SK-N-SH (cell line): ENCODE results near the gene KIF3C. TPM values are rescaled to one million over a fixed set of nuclear protein-coding genes. Genes with fewer than 3 reads are reported as not detected.

Source experiments
- CTCF ChIA-PET: fragments of 300-600, 350-600 bp; formaldehyde crosslinking; extraction: SDS; loops from one replicate; lab custom pipeline; 2021; lab: Yijun Ruan, JAX
- POLR2A ChIA-PET: fragments of 350-600 bp; sonication (Branson Sonifier 250); formaldehyde crosslinking; extraction: SDS; loops from one replicate; lab custom pipeline; 2020; ENCODE audit warnings: antibody characterized with exemption, inconsistent platforms; lab: Yijun Ruan, JAX
- DNase-seq: peaks from one replicate; pipeline ENCODE4 v3.0.0; 2012
- H2AFZ ChIP-seq: fragments of 200-600 bp; sonication (generic); 2 replicates; pipeline ENCODE4 v1.8.1; 2016; ENCODE audit warnings: antibody characterized with exemption, mild to moderate bottlenecking, low read depth
- H3F3A ChIP-seq: fragments of 200-600 bp; sonication (generic); replicated peaks from 2 replicates; pipeline ENCODE3; 2016; ENCODE audit warnings: antibody characterized with exemption, mild to moderate bottlenecking; ENCODE audit not compliant: insufficient read depth
- H3K27ac ChIP-seq, 2 experiments: fragments of 200-500 bp in 1 of 2; fragments of 200-600 bp in 1 of 2; sonication (Bioruptor generic) in 1 of 2; sonication (generic), shearing (Covaris generic) in 1 of 2; 2 replicates each; pipeline versions ENCODE4 v1.5.1 to v1.6.1; 2014 to 2016; ENCODE audit warnings: low read depth in 2 of 2, inconsistent platforms in 1 of 2, low read length in 1 of 2, mild to moderate bottlenecking in 1 of 2, mixed read lengths in 1 of 2
- H3K27me3 ChIP-seq: fragments of 200-600 bp; sonication (generic), shearing (Covaris generic); 2 replicates; pipeline ENCODE4 v1.6.1; 2016; ENCODE audit warnings: mixed run types; ENCODE audit not compliant: insufficient read depth
- H3K36me3 ChIP-seq, 2 experiments: fragments of 200-500 bp in 1 of 2; fragments of 200-600 bp in 1 of 2; sonication (Bioruptor generic) in 1 of 2; sonication (generic) in 1 of 2; replicated peaks in 1 of 2; 2 replicates each; pipeline versions ENCODE3 to v1.5.1; 2014 to 2016; ENCODE audit warnings: low read length in 1 of 2, mild to moderate bottlenecking in 1 of 2; ENCODE audit not compliant: insufficient read depth in 2 of 2, control insufficient read depth in 1 of 2
- H3K4me1 ChIP-seq, 2 experiments: fragments of 200-500 bp in 1 of 2; fragments of 200-600 bp in 1 of 2; sonication (Bioruptor generic) in 1 of 2; sonication (generic), shearing (Covaris generic) in 1 of 2; 2 replicates each; pipeline versions ENCODE4 v1.5.1 to v1.6.1; 2014 to 2016; ENCODE audit warnings: low read depth in 1 of 2, low read length in 1 of 2, mixed run types in 1 of 2; ENCODE audit not compliant: insufficient read depth in 2 of 2, control insufficient read depth in 1 of 2
- H3K4me2 ChIP-seq: fragments of 200-600 bp; sonication (generic), shearing (Covaris generic); 2 replicates; pipeline ENCODE4 v1.6.1; 2017; ENCODE audit warnings: mixed run types
- H3K4me3 ChIP-seq, 2 experiments: fragments of 200-500 bp in 1 of 2; fragments of 200-600 bp in 1 of 2; sonication (Bioruptor generic) in 1 of 2; sonication (generic), shearing (Covaris generic) in 1 of 2; 2 replicates each; pipeline versions ENCODE4 v1.5.1 to v1.8.1; 2014 to 2016; ENCODE audit warnings: low read depth in 2 of 2, inconsistent platforms in 1 of 2, low read length in 1 of 2, mild to moderate bottlenecking in 1 of 2, mixed read lengths in 1 of 2, moderate library complexity in 1 of 2
- H3K79me2 ChIP-seq: fragments of 200-600 bp; sonication (generic); 2 replicates; pipeline ENCODE4 v1.8.1; 2017; ENCODE audit warnings: mild to moderate bottlenecking; ENCODE audit not compliant: insufficient read depth
- H3K9ac ChIP-seq: fragments of 200-600 bp; sonication (generic); 2 replicates; pipeline ENCODE4 v1.6.1; 2017; ENCODE audit warnings: mixed run types
- H3K9me2 ChIP-seq: fragments of 200-600 bp; sonication (generic); 2 replicates; pipeline ENCODE4 v1.6.1; 2017; ENCODE audit warnings: mixed run types
- H3K9me3 ChIP-seq: fragments of 200-600 bp; sonication (generic); 2 replicates; pipeline ENCODE4 v1.6.1; 2017; ENCODE audit warnings: mixed run types, mild to moderate bottlenecking, moderate library complexity
- H4K20me1 ChIP-seq: fragments of 200-600 bp; sonication (generic); 2 replicates; pipeline ENCODE4 v1.6.1; 2017; ENCODE audit warnings: mild to moderate bottlenecking, mixed run types; ENCODE audit not compliant: insufficient read depth
- CHD2 ChIP-seq: fragments of 150-350 bp; IDR thresholded peaks from 2 replicates; pipeline ENCODE4 v1.6.1; 2018; ENCODE audit warnings: low read length; ENCODE audit not compliant: partially characterized antibody
- EP300 ChIP-seq, 2 experiments: IDR thresholded peaks; 2 replicates each; pipeline versions ENCODE4 v1.4.0 to v1.6.1; 2012; ENCODE audit warnings: borderline replicate concordance in 1 of 2, low read depth in 1 of 2, low read length in 1 of 2
- EZH2phosphoT487 ChIP-seq: fragments of 200-600 bp; sonication (generic); IDR thresholded peaks from 2 replicates; pipeline ENCODE4 v1.6.1; 2017; ENCODE audit warnings: low read depth, mixed run types, mild to moderate bottlenecking, antibody characterized with exemption, moderate library complexity, borderline replicate concordance
- FOXM1 ChIP-seq: IDR thresholded peaks from 2 replicates; pipeline ENCODE4 v1.4.0; 2012; ENCODE audit warnings: low read depth, mild to moderate bottlenecking
- GABPA ChIP-seq: IDR thresholded peaks from 2 replicates; pipeline ENCODE4 v1.4.0; 2012; ENCODE audit warnings: low read depth, mild to moderate bottlenecking
- JUND ChIP-seq: IDR thresholded peaks from 2 replicates; pipeline ENCODE4 v1.4.0; 2012
- MEF2A ChIP-seq: IDR thresholded peaks from 2 replicates; pipeline ENCODE4 v1.4.0; 2012; ENCODE audit warnings: low read depth, borderline replicate concordance
- MXI1 ChIP-seq: IDR thresholded peaks from 2 replicates; pipeline ENCODE4 v1.6.1; 2012; ENCODE audit warnings: mild to moderate bottlenecking, low read depth, low read length, improper control_type of control experiment
- NFIC ChIP-seq: IDR thresholded peaks from 2 replicates; pipeline ENCODE4 v1.4.0; 2012; ENCODE audit warnings: borderline replicate concordance
- NRF1 ChIP-seq: IDR thresholded peaks from 2 replicates; pipeline ENCODE4 v1.6.1; 2012; ENCODE audit warnings: low read depth, mild to moderate bottlenecking, low read length
- POLR2AphosphoS5 ChIP-seq: IDR thresholded peaks from 2 replicates; pipeline ENCODE4 v1.6.1; 2012; ENCODE audit warnings: low read depth, low read length
- RAD21 ChIP-seq: IDR thresholded peaks from 2 replicates; pipeline ENCODE4 v1.6.1; 2012; ENCODE audit warnings: mild to moderate bottlenecking, low read length
- RCOR1 ChIP-seq: fragments of 150-350 bp; IDR thresholded peaks from 2 replicates; pipeline ENCODE4 v1.6.1; 2017; ENCODE audit warnings: antibody characterized with exemption, low read length
- RFX5 ChIP-seq: IDR thresholded peaks from 2 replicates; pipeline ENCODE4 v1.6.1; 2012; ENCODE audit warnings: mild to moderate bottlenecking, improper control_type of control experiment, low read length
- SIN3A ChIP-seq: IDR thresholded peaks from 2 replicates; pipeline ENCODE4 v1.6.1; 2012; ENCODE audit warnings: low read depth, mild to moderate bottlenecking, low read length, moderate library complexity, borderline replicate concordance
- TAF1 ChIP-seq: IDR thresholded peaks from 2 replicates; pipeline ENCODE4 v1.6.1; 2012; ENCODE audit warnings: low read depth, mild to moderate bottlenecking, low read length, moderate library complexity, borderline replicate concordance
- TEAD4 ChIP-seq: IDR thresholded peaks from 2 replicates; pipeline ENCODE4 v1.4.0; 2012; ENCODE audit warnings: mild to moderate bottlenecking, borderline replicate concordance; ENCODE audit not compliant: insufficient read depth
- WGBS: methylation state at CpG from one replicate; pipeline ENCODE4 v1.1.6; 2017; ENCODE audit warnings: low lambda C conversion rate; 5-methylcytosine and 5-hydroxymethylcytosine counted together
- polyA plus RNA-seq, 3 experiments: library from polyadenylated mRNA; depleted of rRNA; stranded (reverse); fragments of >200 nt; gene quantifications; 2 replicates each; pipeline ENCODE4 v1.2.3, GENCODE V29; 2012
- TF ChIP-seq, protein P1 (sequence below): fragments of 200-600 bp; sonication (generic); IDR thresholded peaks from 2 replicates; pipeline ENCODE4 v1.6.1; 2017; ENCODE audit warnings: antibody characterized with exemption, mild to moderate bottlenecking, moderate library complexity
- TF ChIP-seq, protein P2 (sequence below): IDR thresholded peaks from 2 replicates; pipeline ENCODE4 v1.4.0; 2012; ENCODE audit warnings: low read depth, borderline replicate concordance
- TF ChIP-seq, protein P3 (sequence below): IDR thresholded peaks from 2 replicates; pipeline ENCODE4; 2012

The KIF3C gene
- polyA plus RNA-seq, 1 of the 3 experiments (the other 2 are of a cell fraction): 29.5 TPM

DNA sequence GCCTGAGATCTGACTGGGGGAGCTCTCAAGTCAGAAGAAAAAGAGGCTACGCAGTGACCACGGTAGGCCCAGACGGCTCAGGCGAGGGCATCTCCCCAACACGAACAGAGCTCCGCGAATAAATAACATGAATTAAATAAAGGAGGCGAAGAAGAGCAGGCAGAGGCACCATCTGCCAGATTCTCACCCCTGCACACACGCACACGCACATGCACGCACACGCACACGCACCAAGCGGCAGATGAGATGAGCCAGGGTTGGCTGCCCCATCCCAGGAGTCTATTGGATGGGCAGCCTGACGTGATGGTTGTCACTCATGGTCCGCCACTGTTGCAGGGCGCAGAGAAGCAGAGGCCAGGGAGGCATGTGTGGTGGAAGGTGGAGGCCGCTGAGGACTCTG lies 53.6 kb downstream of the KIF3C start (continued):
- no peak for TF ChIP-seq SIN3A
- no peak for TF ChIP-seq MXI1
- TF ChIP-seq, protein P1, sequence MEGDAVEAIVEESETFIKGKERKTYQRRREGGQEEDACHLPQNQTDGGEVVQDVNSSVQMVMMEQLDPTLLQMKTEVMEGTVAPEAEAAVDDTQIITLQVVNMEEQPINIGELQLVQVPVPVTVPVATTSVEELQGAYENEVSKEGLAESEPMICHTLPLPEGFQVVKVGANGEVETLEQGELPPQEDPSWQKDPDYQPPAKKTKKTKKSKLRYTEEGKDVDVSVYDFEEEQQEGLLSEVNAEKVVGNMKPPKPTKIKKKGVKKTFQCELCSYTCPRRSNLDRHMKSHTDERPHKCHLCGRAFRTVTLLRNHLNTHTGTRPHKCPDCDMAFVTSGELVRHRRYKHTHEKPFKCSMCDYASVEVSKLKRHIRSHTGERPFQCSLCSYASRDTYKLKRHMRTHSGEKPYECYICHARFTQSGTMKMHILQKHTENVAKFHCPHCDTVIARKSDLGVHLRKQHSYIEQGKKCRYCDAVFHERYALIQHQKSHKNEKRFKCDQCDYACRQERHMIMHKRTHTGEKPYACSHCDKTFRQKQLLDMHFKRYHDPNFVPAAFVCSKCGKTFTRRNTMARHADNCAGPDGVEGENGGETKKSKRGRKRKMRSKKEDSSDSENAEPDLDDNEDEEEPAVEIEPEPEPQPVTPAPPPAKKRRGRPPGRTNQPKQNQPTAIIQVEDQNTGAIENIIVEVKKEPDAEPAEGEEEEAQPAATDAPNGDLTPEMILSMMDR: no peak

DNA sequence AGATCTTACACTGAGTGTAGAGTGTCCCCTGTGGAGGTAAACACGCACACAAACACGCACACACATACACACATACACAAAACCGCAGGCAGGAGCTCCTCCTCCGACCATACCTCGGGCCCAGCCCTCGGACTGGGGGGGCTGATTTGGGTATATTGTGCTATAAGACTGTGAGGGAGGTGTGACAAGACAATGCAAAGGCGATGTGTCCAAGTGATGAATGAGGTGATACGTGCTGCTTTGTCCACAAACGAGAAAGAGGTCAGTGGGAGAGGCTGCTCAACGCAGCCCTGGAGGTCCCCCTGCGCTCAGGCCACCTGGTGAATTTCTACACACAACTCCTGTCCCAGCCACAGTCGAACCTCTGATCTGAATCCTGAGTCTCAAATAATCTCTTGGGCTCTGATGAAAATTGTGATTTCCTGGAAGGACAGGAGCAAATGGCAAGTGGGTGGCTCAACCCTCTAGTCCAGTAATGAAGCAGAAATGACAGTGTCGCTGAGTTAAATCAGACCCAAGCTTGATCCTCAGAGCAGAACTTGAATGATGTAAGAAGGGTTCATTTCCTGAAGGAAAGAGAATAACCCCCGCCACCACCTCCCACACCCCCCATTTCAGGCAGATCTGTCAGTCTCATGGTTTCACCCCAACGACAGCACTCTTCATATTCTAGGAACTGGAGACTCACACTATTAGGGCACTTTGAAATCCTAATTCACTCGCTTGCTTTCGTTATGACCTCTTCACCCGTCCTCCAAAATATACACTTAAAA lies 55.1 kb downstream of the KIF3C start:
- no peak for TF ChIP-seq FOXM1
- TF ChIP-seq TEAD4: no peak
- TF ChIP-seq RCOR1: no peak
- TF ChIP-seq MEF2A: no peak
- no peak for TF ChIP-seq RAD21
- no peak for TF ChIP-seq CHD2
- TF ChIP-seq TAF1: no peak
- TF ChIP-seq RFX5: no peak
- TF ChIP-seq EZH2phosphoT487: no peak
- TF ChIP-seq, protein P2, sequence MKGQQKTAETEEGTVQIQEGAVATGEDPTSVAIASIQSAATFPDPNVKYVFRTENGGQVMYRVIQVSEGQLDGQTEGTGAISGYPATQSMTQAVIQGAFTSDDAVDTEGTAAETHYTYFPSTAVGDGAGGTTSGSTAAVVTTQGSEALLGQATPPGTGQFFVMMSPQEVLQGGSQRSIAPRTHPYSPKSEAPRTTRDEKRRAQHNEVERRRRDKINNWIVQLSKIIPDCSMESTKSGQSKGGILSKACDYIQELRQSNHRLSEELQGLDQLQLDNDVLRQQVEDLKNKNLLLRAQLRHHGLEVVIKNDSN: no peak
- no peak for TF ChIP-seq EP300 (IDR thresholded peaks at IDR 0.05; ENCODE audit: borderline replicate concordance in 1 of 2, low read depth in 1 of 2, low read length in 1 of 2)
- TF ChIP-seq SIN3A: no peak
- no peak for TF ChIP-seq NFIC
- no peak for TF ChIP-seq GABPA
- TF ChIP-seq MXI1: no peak
- no peak for TF ChIP-seq NRF1
- TF ChIP-seq, protein P3, sequence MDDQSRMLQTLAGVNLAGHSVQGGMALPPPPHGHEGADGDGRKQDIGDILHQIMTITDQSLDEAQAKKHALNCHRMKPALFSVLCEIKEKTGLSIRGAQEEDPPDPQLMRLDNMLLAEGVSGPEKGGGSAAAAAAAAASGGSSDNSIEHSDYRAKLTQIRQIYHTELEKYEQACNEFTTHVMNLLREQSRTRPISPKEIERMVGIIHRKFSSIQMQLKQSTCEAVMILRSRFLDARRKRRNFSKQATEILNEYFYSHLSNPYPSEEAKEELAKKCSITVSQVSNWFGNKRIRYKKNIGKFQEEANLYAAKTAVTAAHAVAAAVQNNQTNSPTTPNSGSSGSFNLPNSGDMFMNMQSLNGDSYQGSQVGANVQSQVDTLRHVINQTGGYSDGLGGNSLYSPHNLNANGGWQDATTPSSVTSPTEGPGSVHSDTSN: no peak
- no peak for TF ChIP-seq POLR2AphosphoS5
- TF ChIP-seq JUND: no peak
- no peak overlapping the region for H3K4me3 ChIP-seq
- H3K36me3 ChIP-seq: peaks cover 24 to 27% of the 10 kb centered on the region in 2 experiments
- no peaks in the 10 kb centered on the region for H3K79me2 ChIP-seq
- no peaks in the 10 kb centered on the region for H4K20me1 ChIP-seq
- H3K27ac ChIP-seq: no peak overlapping the region
- CTCF ChIA-PET: no interaction called here
- POLR2A ChIA-PET: interaction anchor here (0.6 kb wide), 1 partner anchor 124 kb away, joined by 3 read pairs; no protein-coding TSS in a partner anchor
- no peaks in the 10 kb centered on the region for H3K27me3 ChIP-seq
- H3K9me3 ChIP-seq: no peaks in the 10 kb centered on the region
- DNase-seq: no peak
- no peak overlapping the region for H3K9ac ChIP-seq
- H3K4me2 ChIP-seq: no peak overlapping the region
- 85% methylated on average over 18 of the region's 18 CpGs for WGBS
- no peaks in the 10 kb centered on the region for H3F3A ChIP-seq
- H3K9me2 ChIP-seq: no peaks in the 10 kb centered on the region
- no peaks in the 10 kb centered on the region for H3K4me1 ChIP-seq
- H2AFZ ChIP-seq: no peak overlapping the region
